Thoracic aorta (tissue), 2 donors: ENCODE measurements around the gene G6PC2. TPM values are rescaled to one million over a fixed set of nuclear protein-coding genes. Genes with fewer than 3 reads are reported as not detected.

ENCODE experiments used
- ATAC-seq: fragments of 150-250 bp; one replicate; pipeline ENCODE4 v1.8.0; 2017; ENCODE audit warnings: low read depth; ENCODE audit not compliant: insufficient number of reproducible peaks, low FRiP score
- DNase-seq: peaks from one replicate; pipeline ENCODE4 v3.0.0-alpha.2; 2020; ENCODE audit warnings: low spot score
- H3K27ac ChIP-seq, 2 donors: fragments of 200-600 bp; sonication (generic); 1 replicate in 1 of 2; 2 replicates in 1 of 2; pipeline ENCODE4 v1.5.1; 2016; ENCODE audit warnings: mild to moderate bottlenecking in 2 of 2, moderate library complexity in 2 of 2
- H3K27me3 ChIP-seq: fragments of 200-600 bp; sonication (generic); replicated peaks from 2 replicates; pipeline ENCODE4 v1.6.0; 2016; ENCODE audit warnings: mild to moderate bottlenecking; ENCODE audit not compliant: insufficient read depth
- H3K36me3 ChIP-seq: fragments of 200-600 bp; sonication (generic); one replicate; pipeline ENCODE4 v1.5.1; 2016
- H3K4me1 ChIP-seq, 2 donors: fragments of 200-600 bp; sonication (generic); 1 replicate in 1 of 2; 2 replicates in 1 of 2; pipeline versions ENCODE4 v1.5.1 to v1.6.0; 2016; ENCODE audit warnings: low read depth in 2 of 2, mild to moderate bottlenecking in 1 of 2; ENCODE audit not compliant: control insufficient read depth in 1 of 2
- H3K4me3 ChIP-seq: fragments of 200-600 bp; sonication (generic); 2 replicates; pipeline ENCODE4 v1.5.1; 2016; ENCODE audit warnings: mild to moderate bottlenecking
- H3K9me3 ChIP-seq: fragments of 200-600 bp; sonication (generic); 2 replicates; pipeline ENCODE4 v1.5.1; 2016
- total RNA-seq, 2 donors: library from RNA; depleted of rRNA; stranded (reverse); fragments of >200 nt; gene quantifications; one replicate each; pipeline versions ENCODE4 v1.1.0 to v1.2.3, GENCODE V29; 2016
- TF ChIP-seq, protein P1 (sequence below): fragments of 200-600 bp; sonication (generic); IDR thresholded peaks from one replicate; pipeline ENCODE4 v1.5.1; 2019; ENCODE audit warnings: antibody characterized with exemption

G6PC2 gene, protein sequence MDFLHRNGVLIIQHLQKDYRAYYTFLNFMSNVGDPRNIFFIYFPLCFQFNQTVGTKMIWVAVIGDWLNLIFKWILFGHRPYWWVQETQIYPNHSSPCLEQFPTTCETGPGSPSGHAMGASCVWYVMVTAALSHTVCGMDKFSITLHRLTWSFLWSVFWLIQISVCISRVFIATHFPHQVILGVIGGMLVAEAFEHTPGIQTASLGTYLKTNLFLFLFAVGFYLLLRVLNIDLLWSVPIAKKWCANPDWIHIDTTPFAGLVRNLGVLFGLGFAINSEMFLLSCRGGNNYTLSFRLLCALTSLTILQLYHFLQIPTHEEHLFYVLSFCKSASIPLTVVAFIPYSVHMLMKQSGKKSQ
- not detected for total RNA-seq

DNA sequence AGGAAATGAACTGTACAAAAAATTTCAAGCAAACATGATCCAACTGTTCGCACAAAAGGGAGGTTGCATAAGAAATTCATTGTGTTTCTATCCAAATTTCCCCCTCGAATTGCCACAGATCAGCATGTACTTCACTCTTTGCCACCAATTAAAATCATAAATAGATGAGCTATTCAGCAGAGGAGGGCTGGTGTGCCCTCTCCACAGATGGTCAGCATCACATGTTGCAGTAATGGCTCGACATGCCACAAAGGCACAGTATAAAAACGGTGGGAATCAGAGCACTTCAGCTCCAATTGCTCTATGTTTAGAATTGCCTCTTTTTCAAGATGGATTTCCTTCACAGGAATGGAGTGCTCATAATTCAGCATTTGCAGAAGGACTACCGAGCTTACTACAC lies at the start of gene G6PC2:
TSS of gene G6PC2 (plus strand) at position 289 of the 400 bp plus-strand sequence. CDS start at position 330, 41 bp downstream.
- no peaks in the 10 kb centered on the region for H3K4me1 ChIP-seq
- no peak within 1 kb of the TSS for H3K4me3 ChIP-seq
- H3K27ac ChIP-seq: no peak within 1 kb of the TSS
- no peak for ATAC-seq
- no peaks in the 10 kb centered on the region for H3K36me3 ChIP-seq
- no peak for DNase-seq
- TF ChIP-seq, protein P1, sequence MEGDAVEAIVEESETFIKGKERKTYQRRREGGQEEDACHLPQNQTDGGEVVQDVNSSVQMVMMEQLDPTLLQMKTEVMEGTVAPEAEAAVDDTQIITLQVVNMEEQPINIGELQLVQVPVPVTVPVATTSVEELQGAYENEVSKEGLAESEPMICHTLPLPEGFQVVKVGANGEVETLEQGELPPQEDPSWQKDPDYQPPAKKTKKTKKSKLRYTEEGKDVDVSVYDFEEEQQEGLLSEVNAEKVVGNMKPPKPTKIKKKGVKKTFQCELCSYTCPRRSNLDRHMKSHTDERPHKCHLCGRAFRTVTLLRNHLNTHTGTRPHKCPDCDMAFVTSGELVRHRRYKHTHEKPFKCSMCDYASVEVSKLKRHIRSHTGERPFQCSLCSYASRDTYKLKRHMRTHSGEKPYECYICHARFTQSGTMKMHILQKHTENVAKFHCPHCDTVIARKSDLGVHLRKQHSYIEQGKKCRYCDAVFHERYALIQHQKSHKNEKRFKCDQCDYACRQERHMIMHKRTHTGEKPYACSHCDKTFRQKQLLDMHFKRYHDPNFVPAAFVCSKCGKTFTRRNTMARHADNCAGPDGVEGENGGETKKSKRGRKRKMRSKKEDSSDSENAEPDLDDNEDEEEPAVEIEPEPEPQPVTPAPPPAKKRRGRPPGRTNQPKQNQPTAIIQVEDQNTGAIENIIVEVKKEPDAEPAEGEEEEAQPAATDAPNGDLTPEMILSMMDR: no peak
- no peaks in the 10 kb centered on the region for H3K27me3 ChIP-seq
- H3K9me3 ChIP-seq: no peaks in the 10 kb centered on the region

DNA sequence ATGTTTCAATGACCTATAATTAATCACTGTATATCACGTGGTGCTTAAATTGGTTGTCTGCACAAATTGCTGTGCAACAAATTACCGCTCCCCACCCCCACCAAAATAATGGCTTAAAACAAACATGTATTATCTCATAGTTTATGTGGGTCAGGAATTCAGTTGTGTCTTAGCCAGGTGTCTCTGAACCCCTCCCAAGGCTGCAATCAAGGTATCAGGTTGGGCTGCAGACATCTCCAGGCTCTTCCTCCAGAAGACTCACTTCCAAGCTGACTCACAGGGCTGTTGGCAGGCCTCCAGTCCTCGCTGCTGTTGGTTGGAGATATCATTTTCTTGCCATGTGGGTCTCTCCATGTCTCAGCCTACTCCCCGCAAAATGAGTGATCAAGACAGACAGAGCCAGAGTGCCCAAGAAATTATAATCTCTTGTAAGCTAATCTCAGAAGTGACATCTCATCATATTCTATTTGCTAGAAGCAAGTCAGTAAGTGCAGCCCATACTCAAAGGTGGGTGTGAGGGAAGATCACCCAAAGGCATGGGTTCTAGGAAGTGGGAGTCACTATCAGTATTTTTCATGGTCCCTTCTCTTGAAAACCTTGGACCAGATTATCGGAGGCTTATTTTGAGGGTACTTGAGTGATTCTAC lies 49.3 kb upstream of the G6PC2 start:
- Histone ChIP-seq H3K4me1 (no peaks in the 10 kb centered on the region), H3K27me3 (no peaks in the 10 kb centered on the region), H3K27ac (no peak overlapping the region), H3K36me3 (no peaks in the 10 kb centered on the region), H3K9me3 (no peaks in the 10 kb centered on the region), H3K4me3 (no peak overlapping the region)
- DNase-seq: no peak
- TF ChIP-seq, protein P1: no peak
- no peak for ATAC-seq

DNA sequence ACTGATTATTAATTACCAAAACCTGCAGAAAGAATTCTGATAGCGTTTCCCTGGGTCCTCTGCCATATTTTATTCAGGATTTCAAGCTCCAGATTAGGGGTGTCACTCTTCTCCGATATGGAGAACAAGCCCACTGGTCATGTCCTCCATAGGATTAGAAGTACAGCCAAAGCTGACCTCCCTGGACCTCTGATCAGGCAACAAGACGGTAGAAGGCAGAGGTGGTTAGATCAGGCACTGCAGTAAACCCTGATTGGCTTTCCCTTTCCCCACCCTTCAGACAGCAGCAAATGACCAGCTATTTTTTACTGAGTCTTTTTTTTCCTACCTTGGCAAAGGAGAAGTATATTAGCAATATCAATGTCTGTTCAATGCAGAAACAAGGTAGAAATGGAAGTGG lies 48.6 kb upstream of the G6PC2 start:
- ATAC-seq (no peak), DNase-seq (no peak)
- Histone ChIP-seq H3K4me1 (no peaks in the 10 kb centered on the region), H3K9me3 (no peaks in the 10 kb centered on the region), H3K27ac (no peak overlapping the region), H3K4me3 (no peak overlapping the region), H3K36me3 (no peaks in the 10 kb centered on the region), H3K27me3 (no peaks in the 10 kb centered on the region)
- TF ChIP-seq, protein P1: no peak

DNA sequence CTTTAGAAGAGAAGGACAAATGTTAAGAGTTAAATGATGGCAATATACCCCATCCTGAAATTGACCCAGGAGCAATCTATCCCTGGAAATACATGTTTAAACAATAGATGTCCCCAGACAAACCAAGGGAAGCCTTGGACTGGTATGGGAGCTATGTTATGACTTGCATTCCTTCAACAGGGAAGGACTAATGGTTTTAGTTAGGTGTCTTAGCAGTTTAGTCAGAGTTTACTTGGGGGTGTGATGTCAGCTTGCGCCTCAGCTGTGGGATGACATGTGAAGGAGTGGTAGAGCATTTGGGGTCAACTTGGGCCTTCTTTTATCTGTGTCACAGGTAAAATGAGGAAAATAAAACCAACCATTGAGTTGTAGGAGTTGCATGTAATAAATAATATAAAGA lies 47.6 kb upstream of the G6PC2 start:
- Histone ChIP-seq H3K36me3 (no peaks in the 10 kb centered on the region), H3K4me3 (no peak overlapping the region), H3K4me1 (no peaks in the 10 kb centered on the region), H3K27me3 (no peaks in the 10 kb centered on the region), H3K27ac (no peak overlapping the region), H3K9me3 (no peaks in the 10 kb centered on the region)
- TF ChIP-seq, protein P1: no peak
- ATAC-seq: no peak
- DNase-seq: no peak

DNA sequence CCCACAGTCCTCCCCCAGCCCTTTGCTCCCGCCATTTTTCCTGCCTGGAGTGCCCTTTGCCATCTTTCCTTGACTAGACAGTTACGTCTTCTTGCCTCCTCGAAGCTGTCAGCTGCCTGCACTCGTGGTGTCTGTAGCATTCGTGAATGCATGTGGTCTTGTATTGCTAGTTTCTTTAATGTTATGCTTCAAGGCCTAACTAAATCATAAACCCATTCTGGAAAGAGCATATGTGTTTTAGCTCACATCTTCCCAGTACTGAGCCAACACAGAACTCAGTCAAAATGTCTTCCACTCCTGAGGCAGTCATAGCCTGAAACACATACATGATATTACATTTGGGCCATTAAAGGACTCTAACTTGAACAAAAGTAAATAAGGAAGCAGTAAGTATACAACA lies 46.4 kb upstream of the G6PC2 start:
- Histone ChIP-seq H3K9me3 (no peaks in the 10 kb centered on the region), H3K27ac (no peak overlapping the region), H3K4me1 (no peaks in the 10 kb centered on the region), H3K36me3 (no peaks in the 10 kb centered on the region), H3K27me3 (no peaks in the 10 kb centered on the region), H3K4me3 (no peak overlapping the region)
- TF ChIP-seq, protein P1: no peak
- DNase-seq: no peak
- no peak for ATAC-seq
